Esophagus muscularis mucosa (tissue), 4 donors: ENCODE data around the gene CAPN10. TPM values are rescaled to one million over a fixed set of nuclear protein-coding genes. Genes with fewer than 3 reads are reported as not detected.

Experiments used
- DNase-seq: peaks from one replicate; pipeline ENCODE4 v3.0.0-alpha.2; 2017; ENCODE audit errors: extremely low spot score
- H3K27ac ChIP-seq, 4 donors: fragments of 200-600 bp; sonication (generic); replicated peaks in 1 of 4; 1 replicate in 3 of 4; 2 replicates in 1 of 4; pipeline ENCODE4 v1.5.1; 2016 to 2019; ENCODE audit warnings: mild to moderate bottlenecking in 1 of 4
- H3K27me3 ChIP-seq, 4 donors: fragments of 200-600 bp; sonication (generic); one replicate each; pipeline versions ENCODE4 v1.5.1 to v1.6.0; 2016 to 2019
- H3K36me3 ChIP-seq, 4 donors: fragments of 200-600 bp; sonication (generic); one replicate each; pipeline ENCODE4 v1.5.1; 2016 to 2019
- H3K4me1 ChIP-seq, 4 donors: fragments of 200-600 bp; sonication (generic); one replicate each; pipeline ENCODE4 v1.5.1; 2016 to 2019
- H3K4me3 ChIP-seq, 4 donors: fragments of 200-600 bp; sonication (generic); 1 replicate in 2 of 4; 2 replicates in 2 of 4; pipeline ENCODE4 v1.5.1; 2016 to 2019; ENCODE audit warnings: mild to moderate bottlenecking in 4 of 4, moderate library complexity in 1 of 4
- H3K9me3 ChIP-seq, 4 donors: fragments of 200-600 bp; sonication (generic); 1 replicate in 3 of 4; 2 replicates in 1 of 4; pipeline ENCODE4 v1.5.1; 2016 to 2019
- EP300 ChIP-seq: sonication (generic); formaldehyde crosslinking; IDR thresholded peaks from one replicate; pipeline ENCODE4 v1.6.1; 2017; ENCODE audit warnings: antibody characterized with exemption
- POLR2A ChIP-seq: fragments of 450-650 bp; IDR thresholded peaks from one replicate; pipeline ENCODE4 v1.6.1; 2017; ENCODE audit warnings: antibody characterized with exemption, moderate library complexity, mild to moderate bottlenecking, low read depth
- POLR2AphosphoS5 ChIP-seq, 2 donors: sonication (generic); formaldehyde crosslinking; IDR thresholded peaks; one replicate each; pipeline ENCODE4 v1.6.1; 2017; ENCODE audit warnings: antibody characterized with exemption in 2 of 2
- WGBS: methylation state at CpG from one replicate; pipeline ENCODE4 v1.1.5; 2018; 5-methylcytosine and 5-hydroxymethylcytosine counted together
- intact Hi-C: fragments of 100-400 bp; cut with DNase I; formaldehyde crosslinking; loops from one replicate; pipeline ENCODE4 v1.15.1; 2023
- total RNA-seq, 4 donors: library from RNA; depleted of rRNA; stranded (reverse); fragments of >200 nt; gene quantifications; one replicate each; pipeline versions ENCODE4 v1.1.0 to v1.2.1, GENCODE V29; 2016
- TF ChIP-seq, protein P1 (sequence below), 3 experiments: fragments of 200-600 bp in 2 of 3; fragments of 450-650 bp in 1 of 3; sonication (generic) in 2 of 3; IDR thresholded peaks; one replicate each; pipeline ENCODE4 v1.5.1; 2017 to 2019; ENCODE audit warnings: antibody characterized with exemption in 3 of 3, mild to moderate bottlenecking in 2 of 3, moderate library complexity in 1 of 3

CAPN10 gene
- total RNA-seq, 4 donors from 2014 or later: 16.7 to 29.2 (median 19.6) TPM

DNA sequence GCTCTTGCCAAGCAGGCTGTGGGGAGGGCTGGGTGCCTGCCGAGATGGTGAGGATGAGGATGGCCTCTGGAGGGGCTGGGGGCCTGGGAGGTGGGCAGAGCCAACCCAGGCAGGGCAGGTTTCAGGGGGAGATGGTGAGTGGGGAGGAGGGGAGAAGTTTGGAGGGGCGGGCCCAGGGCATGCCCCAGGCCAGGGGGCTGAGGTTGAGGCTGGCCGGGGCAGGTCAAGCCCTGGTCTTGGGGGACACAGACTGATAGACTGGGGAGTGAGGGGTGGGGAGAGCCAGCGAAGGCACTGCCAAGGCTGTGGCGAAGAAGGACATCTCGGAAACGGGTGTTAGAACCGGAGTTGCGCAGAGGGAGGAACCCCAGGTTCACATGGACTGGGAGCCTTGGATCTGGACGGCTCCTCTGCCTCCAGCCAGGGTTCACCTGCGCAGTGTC lies 12.6 kb downstream of the CAPN10 start:
- Histone ChIP-seq H3K9me3 (no peaks in the 10 kb centered on the region), H3K4me1 (peaks cover 24 to 32% (median 28%) of the 10 kb centered on the region in 4 donors), H3K36me3 (peaks cover 16 to 73% (median 49%) of the 10 kb centered on the region in 4 donors), H3K27me3 (no peaks in the 10 kb centered on the region), H3K4me3 (no peak overlapping the region), H3K27ac (no peak overlapping the region)
- TF ChIP-seq, protein P1, sequence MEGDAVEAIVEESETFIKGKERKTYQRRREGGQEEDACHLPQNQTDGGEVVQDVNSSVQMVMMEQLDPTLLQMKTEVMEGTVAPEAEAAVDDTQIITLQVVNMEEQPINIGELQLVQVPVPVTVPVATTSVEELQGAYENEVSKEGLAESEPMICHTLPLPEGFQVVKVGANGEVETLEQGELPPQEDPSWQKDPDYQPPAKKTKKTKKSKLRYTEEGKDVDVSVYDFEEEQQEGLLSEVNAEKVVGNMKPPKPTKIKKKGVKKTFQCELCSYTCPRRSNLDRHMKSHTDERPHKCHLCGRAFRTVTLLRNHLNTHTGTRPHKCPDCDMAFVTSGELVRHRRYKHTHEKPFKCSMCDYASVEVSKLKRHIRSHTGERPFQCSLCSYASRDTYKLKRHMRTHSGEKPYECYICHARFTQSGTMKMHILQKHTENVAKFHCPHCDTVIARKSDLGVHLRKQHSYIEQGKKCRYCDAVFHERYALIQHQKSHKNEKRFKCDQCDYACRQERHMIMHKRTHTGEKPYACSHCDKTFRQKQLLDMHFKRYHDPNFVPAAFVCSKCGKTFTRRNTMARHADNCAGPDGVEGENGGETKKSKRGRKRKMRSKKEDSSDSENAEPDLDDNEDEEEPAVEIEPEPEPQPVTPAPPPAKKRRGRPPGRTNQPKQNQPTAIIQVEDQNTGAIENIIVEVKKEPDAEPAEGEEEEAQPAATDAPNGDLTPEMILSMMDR (IDR thresholded peaks at IDR 0.05): no peak
- TF ChIP-seq EP300: no peak
- TF ChIP-seq POLR2AphosphoS5 (IDR thresholded peaks at IDR 0.05): no peak
- no peak for TF ChIP-seq POLR2A
- intact Hi-C loops: no loop called here
- DNase-seq: no peak
- 91% methylated on average over 10 of the region's 11 CpGs for WGBS

DNA sequence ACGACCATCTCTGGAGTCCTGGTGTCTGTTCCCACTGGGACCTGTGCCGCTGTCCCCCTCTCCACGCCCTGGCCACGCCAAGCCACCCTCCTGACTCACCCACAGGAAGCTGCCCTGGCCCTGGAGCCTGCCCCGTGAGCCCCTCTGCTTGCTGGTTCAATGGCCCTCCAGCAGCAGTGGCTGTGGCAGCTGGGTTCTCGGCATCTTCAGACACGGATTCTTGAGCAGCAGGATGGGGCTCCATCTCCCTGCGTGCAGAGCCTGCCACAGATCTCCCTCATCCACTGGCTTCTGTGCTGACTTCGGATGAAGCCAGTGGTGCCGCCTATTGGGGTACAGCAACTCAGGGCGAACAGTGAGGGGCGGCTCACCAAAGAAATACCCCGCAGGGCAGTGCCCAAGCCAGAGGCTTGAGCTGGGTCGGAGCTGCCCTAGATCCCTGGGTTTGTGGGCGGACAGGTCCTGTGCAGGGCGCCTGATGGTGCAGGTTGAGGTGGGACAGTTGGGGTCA lies 14.0 kb downstream of the CAPN10 start:
- peaks cover 16 to 60% (median 43%) of the 10 kb centered on the region in 4 donors for H3K36me3 ChIP-seq
- no peak for TF ChIP-seq POLR2AphosphoS5 (IDR thresholded peaks at IDR 0.05)
- TF ChIP-seq POLR2A: no peak
- no peak for TF ChIP-seq EP300
- H3K9me3 ChIP-seq: no peaks in the 10 kb centered on the region
- DNase-seq: no peak
- H3K4me3 ChIP-seq: no peak overlapping the region
- peaks cover 14 to 25% (median 21%) of the 10 kb centered on the region in 4 donors for H3K4me1 ChIP-seq
- no peak overlapping the region for H3K27ac ChIP-seq
- intact Hi-C loops: no loop called here
- WGBS: 97% methylated on average over 9 of the region's 16 CpGs
- H3K27me3 ChIP-seq: no peaks in the 10 kb centered on the region

DNA sequence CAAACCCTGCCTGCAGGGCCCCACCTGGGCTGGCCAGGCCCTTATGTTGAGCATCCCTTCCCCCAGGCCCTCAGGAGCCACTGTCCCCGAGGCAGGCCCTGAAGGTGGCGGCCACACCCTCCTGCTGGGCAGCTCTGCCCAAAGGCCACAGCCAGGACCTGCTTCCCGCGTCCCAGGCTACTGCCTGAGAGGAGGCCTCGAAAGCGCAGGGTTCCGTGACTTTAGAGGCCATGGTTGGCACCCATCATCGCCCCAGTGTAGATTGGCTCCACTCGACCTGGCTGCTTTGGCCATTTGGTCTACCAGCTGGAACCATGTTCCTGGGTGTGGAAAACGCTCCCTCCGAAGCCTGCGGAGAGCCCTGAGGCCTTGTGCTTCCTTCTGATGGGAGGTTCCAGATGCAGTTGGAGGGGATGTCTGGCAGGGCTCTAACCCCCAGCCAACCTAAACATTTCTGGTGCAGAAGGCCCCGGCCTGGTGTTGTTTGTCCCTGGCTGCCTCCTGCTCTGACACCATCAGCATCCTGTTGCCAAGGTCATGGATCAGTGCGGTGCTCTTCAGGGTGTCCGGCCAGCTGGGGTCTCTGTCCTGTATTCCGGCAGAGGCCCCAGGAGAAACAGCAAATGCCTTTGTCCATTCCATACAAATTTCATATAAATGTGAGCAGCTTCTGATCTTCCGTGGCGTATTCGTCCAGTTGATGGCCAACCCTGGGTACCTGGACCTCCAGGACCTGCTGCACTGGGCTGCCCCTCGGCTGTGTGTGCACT lies 14.7 kb downstream of the CAPN10 start:
- WGBS: 70% methylated on average over 11 of the region's 20 CpGs
- H3K4me3 ChIP-seq: no peak overlapping the region
- H3K36me3 ChIP-seq: peaks cover 16 to 52% (median 39%) of the 10 kb centered on the region in 4 donors
- peaks cover 7 to 18% (median 13%) of the 10 kb centered on the region in 4 donors for H3K4me1 ChIP-seq
- H3K9me3 ChIP-seq: no peaks in the 10 kb centered on the region
- no peak overlapping the region for H3K27ac ChIP-seq
- no peaks in the 10 kb centered on the region for H3K27me3 ChIP-seq
- DNase-seq: no peak
- TF ChIP-seq, protein P1 (IDR thresholded peaks at IDR 0.05): no peak
- TF ChIP-seq POLR2AphosphoS5 (IDR thresholded peaks at IDR 0.05): no peak
- no peak for TF ChIP-seq EP300
- TF ChIP-seq POLR2A: no peak
- intact Hi-C loops: no loop called here

DNA sequence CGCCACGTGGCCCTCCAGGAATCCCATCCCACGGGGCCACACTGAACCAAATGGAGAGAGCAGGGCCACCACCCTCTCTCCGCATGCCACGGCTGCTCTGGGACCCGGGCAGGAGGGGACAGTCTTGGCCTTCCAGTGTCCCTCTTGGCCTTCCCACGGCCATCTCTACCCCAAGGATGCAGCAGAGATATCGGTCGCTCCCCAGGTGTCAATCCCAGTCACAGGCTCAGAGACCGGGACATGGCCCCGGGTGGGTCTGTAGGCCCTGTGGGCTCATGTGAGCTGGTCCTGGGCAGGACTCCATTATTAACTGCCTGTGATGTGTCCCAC lies 15.3 kb downstream of the CAPN10 start:
- Histone ChIP-seq H3K9me3 (no peaks in the 10 kb centered on the region), H3K27ac (no peak overlapping the region), H3K36me3 (peaks cover 16 to 47% (median 37%) of the 10 kb centered on the region in 4 donors), H3K27me3 (no peaks in the 10 kb centered on the region), H3K4me1 (peaks cover 2 to 12% (median 8%) of the 10 kb centered on the region in 4 donors), H3K4me3 (no peak overlapping the region)
- WGBS: 91% methylated on average over 6 of the region's 11 CpGs
- intact Hi-C loops: no loop called here
- TF ChIP-seq POLR2A: no peak
- no peak for TF ChIP-seq POLR2AphosphoS5 (IDR thresholded peaks at IDR 0.05)
- no peak for TF ChIP-seq EP300
- TF ChIP-seq, protein P1 (IDR thresholded peaks at IDR 0.05): no peak
- DNase-seq: no peak

DNA sequence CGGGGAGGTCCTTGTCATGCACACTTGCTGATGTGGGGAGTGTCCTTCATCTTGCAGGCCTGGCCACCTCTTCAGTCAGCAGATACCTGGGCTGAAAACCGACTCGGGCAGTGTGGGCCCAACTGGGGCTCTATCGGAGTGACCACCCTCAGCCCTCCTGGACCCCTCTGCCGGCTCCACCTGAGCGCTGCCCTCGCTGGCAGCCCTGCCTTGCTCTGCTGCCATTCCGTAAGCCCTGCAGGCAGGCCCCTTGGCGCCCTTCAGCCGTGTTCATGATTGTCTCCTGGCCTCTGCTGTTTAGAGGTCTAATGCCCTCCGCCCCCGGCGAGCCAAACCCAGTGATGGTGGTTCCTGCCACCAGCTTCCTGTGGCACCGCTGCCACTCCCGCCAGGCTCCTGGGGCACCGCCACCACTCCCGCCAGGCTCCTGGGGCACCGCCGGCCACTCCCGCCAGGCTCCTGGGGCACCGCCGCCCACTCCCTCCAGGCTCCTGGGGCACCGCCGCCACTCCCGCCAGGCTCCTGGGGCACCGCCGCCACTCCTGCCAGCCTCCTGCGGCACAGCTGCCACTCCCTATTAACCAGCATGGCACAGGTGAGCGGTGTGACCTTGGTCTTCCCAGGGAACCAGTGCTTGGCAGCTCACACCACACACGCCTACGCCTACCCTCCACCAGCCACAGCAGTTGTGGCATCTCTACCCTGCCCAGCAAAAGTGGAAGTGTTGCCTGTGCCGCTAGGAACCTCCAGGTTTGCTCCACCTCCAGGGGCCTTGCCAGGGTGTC lies 15.9 kb downstream of the CAPN10 start:
- Histone ChIP-seq H3K4me3 (no peak overlapping the region), H3K9me3 (no peaks in the 10 kb centered on the region), H3K27me3 (no peaks in the 10 kb centered on the region), H3K27ac (no peak overlapping the region), H3K36me3 (peaks cover 16 to 40% (median 32%) of the 10 kb centered on the region in 4 donors), H3K4me1 (peaks cover 0 to 8% (median 6%) of the 10 kb centered on the region in 4 donors)
- DNase-seq: no peak
- intact Hi-C loops: no loop called here
- TF ChIP-seq POLR2A (no peak), EP300 (no peak), POLR2AphosphoS5 (IDR thresholded peaks at IDR 0.05) (no peak)
- TF ChIP-seq, protein P1 (IDR thresholded peaks at IDR 0.05): no peak
- 91% methylated on average over 28 of the region's 32 CpGs for WGBS
